VCaP (cell line): Measurements from ENCODE around the gene TNS3.

Experiments
- H3K27ac ChIP-seq: fragments of 450-650 bp; 2 replicates; pipeline ENCODE4 v1.5.1; 2017
- CTCF ChIP-seq: fragments of 450-650 bp; conservative IDR thresholded peaks from 2 replicates; pipeline ENCODE4 v1.5.1; 2017; ENCODE audit warnings: mild to moderate bottlenecking, moderate library complexity

Gene TNS3

GRCh38 chr7:47518827-47519226 is 63.1 kb downstream of the TNS3 start:
- no peak overlapping the region for H3K27ac ChIP-seq
- no peak for TF ChIP-seq CTCF

- H3K27ac ChIP-seq = no peak overlapping the region
- no peak for TF ChIP-seq CTCF
These were observed 64.0 kb downstream of the TNS3 start for GRCh38 chr7:47517821-47518480.

GRCh38 chr7:47516985-47517600 is 64.8 kb downstream of the TNS3 start:
- no peak overlapping the region for H3K27ac ChIP-seq
- TF ChIP-seq CTCF = no peak

- no peak overlapping the region for H3K27ac ChIP-seq
- no peak for TF ChIP-seq CTCF
These were observed 65.5 kb downstream of the TNS3 start for GRCh38 chr7:47516386-47516785.

- TF ChIP-seq CTCF = no peak
- no peak overlapping the region for H3K27ac ChIP-seq
These were observed 66.5 kb downstream of the TNS3 start for GRCh38 chr7:47515305-47515834.

- peak overlapping the region; percentile 82; the same call in 1 of the 2 replicates for H3K27ac ChIP-seq
- no peak for TF ChIP-seq CTCF
These were observed 67.1 kb downstream of the TNS3 start for GRCh38 chr7:47514818-47515217.

- peak overlapping the region; percentile 82; the same call in 1 of the 2 replicates for H3K27ac ChIP-seq
- no peak for TF ChIP-seq CTCF
These were observed 67.5 kb downstream of the TNS3 start for GRCh38 chr7:47514367-47514766.
